Measurements from ENCODE around the gene HSPE1.

HSPE1 gene

GRCh38 chr2:197454923-197455322, 45.3 kb upstream of the HSPE1 start:
- no peaks in the 10 kb centered on the region for H3K27me3 Mint-ChIP-seq (ENCODE audit: low read depth)
- H3K4me3 Mint-ChIP-seq = peak overlapping the region; percentile 99 to 100 (median 99)
- no peak for TF ChIP-seq CTCF (IDR thresholded peaks at IDR 0.05; ENCODE audit: unreplicated experiment in 3 of 3)
- H3K9me3 Mint-ChIP-seq = no peaks in the 10 kb centered on the region
- no peaks in the 10 kb centered on the region for H3K36me3 Mint-ChIP-seq (ENCODE audit: low read depth)
- H3K4me1 Mint-ChIP-seq = peaks cover 13% of the 10 kb centered on the region
- peak overlapping the region; percentile 99 to 100 (median 100) for H3K27ac Mint-ChIP-seq

GRCh38 chr2:197455428-197455827, 44.8 kb upstream of the HSPE1 start:
- no peak for TF ChIP-seq CTCF (IDR thresholded peaks at IDR 0.05; ENCODE audit: unreplicated experiment in 3 of 3)

GRCh38 chr2:197460649-197461048, 39.5 kb upstream of the HSPE1 start:
- Mint-ChIP-seq H3K27ac (no peak overlapping the region), H3K4me3 (no peak overlapping the region), H3K36me3 (ENCODE audit: low read depth) (peaks cover 16% of the 10 kb centered on the region), H3K27me3 (ENCODE audit: low read depth) (no peaks in the 10 kb centered on the region), H3K9me3 (no peaks in the 10 kb centered on the region), H3K4me1 (no peaks in the 10 kb centered on the region)
- TF ChIP-seq CTCF (IDR thresholded peaks at IDR 0.05; ENCODE audit: unreplicated experiment in 3 of 3) = no peak

More at GRCh38 chr2:197455428-197455827, 44.8 kb upstream of the HSPE1 start:
- peak overlapping the region in 2 of 3 experiments; percentile 51 to 60 for H3K4me3 Mint-ChIP-seq
- H3K27ac Mint-ChIP-seq = no peak overlapping the region
- H3K27me3 Mint-ChIP-seq (ENCODE audit: low read depth) = no peaks in the 10 kb centered on the region
- H3K4me1 Mint-ChIP-seq = peaks cover 13% of the 10 kb centered on the region
- H3K9me3 Mint-ChIP-seq = no peaks in the 10 kb centered on the region
- H3K36me3 Mint-ChIP-seq (ENCODE audit: low read depth) = peaks cover under 1% of the 10 kb centered on the region

- TF ChIP-seq CTCF (IDR thresholded peaks at IDR 0.05; ENCODE audit: unreplicated experiment in 3 of 3) = no peak
- no peaks in the 10 kb centered on the region for H3K4me1 Mint-ChIP-seq
- H3K27ac Mint-ChIP-seq = no peak overlapping the region
- H3K27me3 Mint-ChIP-seq (ENCODE audit: low read depth) = no peaks in the 10 kb centered on the region
- no peaks in the 10 kb centered on the region for H3K9me3 Mint-ChIP-seq
- no peak overlapping the region for H3K4me3 Mint-ChIP-seq
- H3K36me3 Mint-ChIP-seq (ENCODE audit: low read depth) = peaks cover 19% of the 10 kb centered on the region
Observed at GRCh38 chr2:197461057-197461456, 39.1 kb upstream of the HSPE1 start.

- no peak for TF ChIP-seq CTCF (IDR thresholded peaks at IDR 0.05; ENCODE audit: unreplicated experiment in 3 of 3)
- no peaks in the 10 kb centered on the region for H3K4me1 Mint-ChIP-seq
Observed at GRCh38 chr2:197464175-197464574, 36.0 kb upstream of the HSPE1 start.

GRCh38 chr2:197472166-197472565, 28.0 kb upstream of the HSPE1 start:
- no peaks in the 10 kb centered on the region for H3K27me3 Mint-ChIP-seq (ENCODE audit: low read depth)
- H3K4me3 Mint-ChIP-seq = no peak overlapping the region
- no peak overlapping the region for H3K27ac Mint-ChIP-seq
- H3K4me1 Mint-ChIP-seq = no peaks in the 10 kb centered on the region
- peaks cover 39% of the 10 kb centered on the region for H3K36me3 Mint-ChIP-seq (ENCODE audit: low read depth)
- H3K9me3 Mint-ChIP-seq = no peaks in the 10 kb centered on the region
- TF ChIP-seq CTCF (IDR thresholded peaks at IDR 0.05; ENCODE audit: unreplicated experiment in 3 of 3) = no peak

More at GRCh38 chr2:197464175-197464574, 36.0 kb upstream of the HSPE1 start:
- H3K27me3 Mint-ChIP-seq (ENCODE audit: low read depth) = no peaks in the 10 kb centered on the region
- H3K27ac Mint-ChIP-seq = no peak overlapping the region
- no peaks in the 10 kb centered on the region for H3K9me3 Mint-ChIP-seq
- H3K36me3 Mint-ChIP-seq (ENCODE audit: low read depth) = peaks cover 35% of the 10 kb centered on the region
- no peak overlapping the region for H3K4me3 Mint-ChIP-seq
